Trophoblast cell (in vitro differentiated cells and primary cell): ENCODE measurements around the gene TACR2.

Experiments
- DNase-seq, 2 donors: peaks; one replicate each; pipeline ENCODE4 v3.0.0-alpha.2; 2016
- H2AFZ ChIP-seq: 2 replicates; pipeline ENCODE4 v1.6.1; 2013; ENCODE audit warnings: low read length, moderate library complexity, mild to moderate bottlenecking; ENCODE audit not compliant: insufficient read depth, poor library complexity
- H2AK5ac ChIP-seq: 2 replicates; pipeline ENCODE4 v1.6.1; 2013; ENCODE audit warnings: mild to moderate bottlenecking, low read length
- H2BK120ac ChIP-seq: 2 replicates; pipeline ENCODE4 v1.6.1; 2013; ENCODE audit warnings: low read length, mild to moderate bottlenecking, moderate library complexity; ENCODE audit not compliant: insufficient read depth, poor library complexity
- H2BK12ac ChIP-seq: 2 replicates; pipeline ENCODE4 v1.6.1; 2013; ENCODE audit warnings: mild to moderate bottlenecking, low read length, moderate library complexity
- H2BK5ac ChIP-seq: 2 replicates; pipeline ENCODE4 v1.6.1; 2013; ENCODE audit warnings: low read length, low read depth, moderate library complexity, mild to moderate bottlenecking; ENCODE audit not compliant: poor library complexity
- H3K14ac ChIP-seq: 2 replicates; pipeline ENCODE4 v1.6.1; 2013; ENCODE audit warnings: mild to moderate bottlenecking, low read length
- H3K18ac ChIP-seq: 2 replicates; pipeline ENCODE4 v1.6.1; 2013; ENCODE audit warnings: mild to moderate bottlenecking, low read length
- H3K23ac ChIP-seq: 2 replicates; pipeline ENCODE4 v1.6.1; 2013; ENCODE audit warnings: low read length
- H3K27ac ChIP-seq: 2 replicates; pipeline ENCODE4 v1.5.1; 2013; ENCODE audit warnings: low read depth, mild to moderate bottlenecking, inconsistent platforms, low read length, moderate library complexity
- H3K27me3 ChIP-seq: 2 replicates; pipeline ENCODE4 v1.6.1; 2013; ENCODE audit warnings: inconsistent platforms, mild to moderate bottlenecking, low read length, moderate library complexity; ENCODE audit not compliant: insufficient read depth
- H3K36me3 ChIP-seq, 2 experiments: 1 replicate in 1 of 2; 2 replicates in 1 of 2; pipeline ENCODE4 v1.6.1; 2013; ENCODE audit warnings: low read length in 2 of 2, mild to moderate bottlenecking in 2 of 2, moderate library complexity in 1 of 2; ENCODE audit not compliant: insufficient read depth in 2 of 2, control insufficient read depth in 1 of 2
- H3K4ac ChIP-seq: 2 replicates; pipeline ENCODE4 v1.6.1; 2013; ENCODE audit warnings: low read depth, mild to moderate bottlenecking, low read length, moderate library complexity
- H3K4me1 ChIP-seq, 2 experiments: 1 replicate in 1 of 2; 2 replicates in 1 of 2; pipeline ENCODE4 v1.6.1; 2013; ENCODE audit warnings: low read length in 2 of 2, mild to moderate bottlenecking in 2 of 2, moderate library complexity in 1 of 2; ENCODE audit not compliant: insufficient read depth in 2 of 2, control insufficient read depth in 1 of 2
- H3K4me2 ChIP-seq: 2 replicates; pipeline ENCODE4 v1.6.1; 2013; ENCODE audit warnings: inconsistent platforms, mild to moderate bottlenecking, low read length, moderate library complexity
- H3K4me3 ChIP-seq: 2 replicates; pipeline ENCODE4 v1.5.1; 2013; ENCODE audit warnings: mild to moderate bottlenecking, low read depth, low read length, inconsistent platforms
- H3K79me1 ChIP-seq: one replicate; pipeline ENCODE4 v1.6.1; 2013; ENCODE audit warnings: low read length
- H3K79me2 ChIP-seq: 2 replicates; pipeline ENCODE4 v1.6.1; 2013; ENCODE audit warnings: low read length, mild to moderate bottlenecking; ENCODE audit not compliant: control insufficient read depth, insufficient read depth, poor library complexity
- H3K9ac ChIP-seq: 2 replicates; pipeline ENCODE4 v1.6.1; 2013; ENCODE audit warnings: mild to moderate bottlenecking, low read length
- H3K9me3 ChIP-seq: 2 replicates; pipeline ENCODE4 v1.6.1; 2013; ENCODE audit warnings: low read depth, mild to moderate bottlenecking, control low read depth, inconsistent platforms, low read length; ENCODE audit not compliant: insufficient read depth
- H4K12ac ChIP-seq: 2 replicates; pipeline ENCODE4 v1.6.1; 2013; ENCODE audit warnings: low read depth, mild to moderate bottlenecking, low read length, moderate library complexity
- H4K8ac ChIP-seq: 2 replicates; pipeline ENCODE4 v1.6.1; 2013; ENCODE audit warnings: low read depth, mild to moderate bottlenecking, low read length, moderate library complexity
- H4K91ac ChIP-seq: one replicate; pipeline ENCODE4 v1.6.1; 2013; ENCODE audit warnings: low read depth, mild to moderate bottlenecking, low read length, moderate library complexity
- WGBS: extraction: QIAGEN DNeasy Blood & Tissue Kit; methylation state at CpG from one replicate; pipeline ENCODE4 v1.1.7; 2013; ENCODE audit warnings: missing lambda C conversion rate; ENCODE audit not compliant: insufficient read length, insufficient coverage; ENCODE audit errors: extremely low coverage; 5-methylcytosine and 5-hydroxymethylcytosine counted together

Gene TACR2

GRCh38 chr10:69426376-69426727 is 9.6 kb upstream of the TACR2 start:
- Histone ChIP-seq H4K91ac (peak overlapping the region; percentile 7), H3K14ac (no peak overlapping the region), H3K4me3 (no peak overlapping the region), H3K4me1 (peaks cover 11 to 18% of the 10 kb centered on the region in 2 experiments), H3K79me2 (no peaks in the 10 kb centered on the region), H3K79me1 (peaks cover 3% of the 10 kb centered on the region), H3K18ac (no peak overlapping the region), H2BK120ac (no peak overlapping the region), H3K23ac (no peak overlapping the region), H2AK5ac (no peak overlapping the region), H2BK12ac (no peak overlapping the region), H3K4me2 (no peak overlapping the region), H3K27me3 (no peaks in the 10 kb centered on the region), H3K9ac (no peak overlapping the region), H3K4ac (no peak overlapping the region), H2BK5ac (no peak overlapping the region), H3K36me3 (no peaks in the 10 kb centered on the region), H2AFZ (no peak overlapping the region), H4K12ac (no peak overlapping the region), H4K8ac (no peak overlapping the region), H3K27ac (no peak overlapping the region), H3K9me3 (peaks cover 2% of the 10 kb centered on the region)
- no CpG with 5 or more reads among the region's 4 CpGs for WGBS
- no peak for DNase-seq

- no CpG with 5 or more reads among the region's 5 CpGs for WGBS
- Histone ChIP-seq H3K4me2 (no peak overlapping the region), H3K79me2 (no peaks in the 10 kb centered on the region), H3K9me3 (peaks cover 4% of the 10 kb centered on the region), H3K14ac (no peak overlapping the region), H3K9ac (no peak overlapping the region), H3K23ac (no peak overlapping the region), H2BK12ac (no peak overlapping the region), H4K91ac (peak overlapping the region; percentile 7), H3K4me1 (peaks cover 11 to 18% of the 10 kb centered on the region in 2 experiments), H3K18ac (no peak overlapping the region), H3K79me1 (peaks cover 3% of the 10 kb centered on the region), H2AFZ (no peak overlapping the region), H2AK5ac (no peak overlapping the region), H4K8ac (no peak overlapping the region), H3K4ac (no peak overlapping the region), H3K36me3 (no peaks in the 10 kb centered on the region), H3K27ac (no peak overlapping the region), H3K27me3 (no peaks in the 10 kb centered on the region), H2BK120ac (peak overlapping the region; percentile 35), H2BK5ac (no peak overlapping the region), H4K12ac (no peak overlapping the region), H3K4me3 (no peak overlapping the region)
- DNase-seq = peak; percentile 77 to 88
These were observed 9.0 kb upstream of the TACR2 start for GRCh38 chr10:69425511-69426298.

GRCh38 chr10:69425041-69425440 is 8.3 kb upstream of the TACR2 start:
- Histone ChIP-seq H2BK5ac (no peak overlapping the region), H4K8ac (no peak overlapping the region), H3K27me3 (no peaks in the 10 kb centered on the region), H3K4me2 (no peak overlapping the region), H3K9ac (no peak overlapping the region), H3K4ac (no peak overlapping the region), H3K18ac (no peak overlapping the region), H3K4me1 (peaks cover 11 to 18% of the 10 kb centered on the region in 2 experiments), H3K36me3 (no peaks in the 10 kb centered on the region), H2BK120ac (no peak overlapping the region), H2BK12ac (no peak overlapping the region), H3K23ac (no peak overlapping the region), H3K79me2 (no peaks in the 10 kb centered on the region), H4K91ac (no peak overlapping the region), H2AFZ (no peak overlapping the region), H2AK5ac (no peak overlapping the region), H3K14ac (no peak overlapping the region), H3K4me3 (no peak overlapping the region), H3K79me1 (peaks cover 3% of the 10 kb centered on the region), H3K27ac (no peak overlapping the region), H3K9me3 (peaks cover 4% of the 10 kb centered on the region), H4K12ac (no peak overlapping the region)
- WGBS = no CpG with 5 or more reads among the region's 2 CpGs
- no peak for DNase-seq

- H2AK5ac ChIP-seq = no peak overlapping the region
- H4K91ac ChIP-seq = no peak overlapping the region
- no peak overlapping the region for H3K4me2 ChIP-seq
- H3K4me1 ChIP-seq = peaks cover 11 to 18% of the 10 kb centered on the region in 2 experiments
- no peak overlapping the region for H3K14ac ChIP-seq
- no peak overlapping the region for H4K12ac ChIP-seq
- H3K27ac ChIP-seq = no peak overlapping the region
- no peak overlapping the region for H2BK12ac ChIP-seq
- H3K23ac ChIP-seq = no peak overlapping the region
- DNase-seq = no peak
- no peak overlapping the region for H3K18ac ChIP-seq
- no CpG with 5 or more reads among the region's 4 CpGs for WGBS
- no peak overlapping the region for H2BK5ac ChIP-seq
- H3K9ac ChIP-seq = no peak overlapping the region
- no peaks in the 10 kb centered on the region for H3K27me3 ChIP-seq
- no peak overlapping the region for H2BK120ac ChIP-seq
- H3K4ac ChIP-seq = no peak overlapping the region
- H4K8ac ChIP-seq = no peak overlapping the region
- no peak overlapping the region for H3K4me3 ChIP-seq
- H3K79me2 ChIP-seq = no peaks in the 10 kb centered on the region
- peaks cover 3% of the 10 kb centered on the region for H3K79me1 ChIP-seq
- H3K36me3 ChIP-seq = no peaks in the 10 kb centered on the region
- H2AFZ ChIP-seq = no peak overlapping the region
- H3K9me3 ChIP-seq = peaks cover 4% of the 10 kb centered on the region
These were observed 6.0 kb upstream of the TACR2 start for GRCh38 chr10:69422676-69423075.
